ENCODE measurements around the gene ZDHHC14.

DNA sequence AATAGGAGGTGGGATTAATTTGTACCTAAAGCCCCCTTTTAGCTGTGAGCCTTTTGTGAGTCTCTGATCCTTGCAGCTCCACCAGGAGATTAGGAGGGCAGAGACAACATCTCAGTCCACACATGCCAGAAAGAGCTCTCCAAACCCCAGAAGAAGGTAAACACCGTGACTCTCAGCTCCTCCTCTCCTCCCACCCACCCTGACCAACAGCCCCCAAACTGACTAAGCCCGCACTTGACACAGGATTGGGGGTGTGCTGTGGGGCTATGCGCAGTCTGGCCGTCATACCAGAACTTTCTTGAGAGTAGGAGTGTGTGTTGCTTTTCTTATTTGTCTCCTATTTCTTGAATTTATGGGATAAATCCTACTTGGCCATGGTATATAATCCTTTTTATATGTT lies 277.3 kb downstream of the ZDHHC14 start:
- TF ChIP-seq POLR2A (IDR thresholded peaks at IDR 0.05) (no peak), POLR2AphosphoS5 (IDR thresholded peaks at IDR 0.05) (no peak)
- TF ChIP-seq, protein P1, sequence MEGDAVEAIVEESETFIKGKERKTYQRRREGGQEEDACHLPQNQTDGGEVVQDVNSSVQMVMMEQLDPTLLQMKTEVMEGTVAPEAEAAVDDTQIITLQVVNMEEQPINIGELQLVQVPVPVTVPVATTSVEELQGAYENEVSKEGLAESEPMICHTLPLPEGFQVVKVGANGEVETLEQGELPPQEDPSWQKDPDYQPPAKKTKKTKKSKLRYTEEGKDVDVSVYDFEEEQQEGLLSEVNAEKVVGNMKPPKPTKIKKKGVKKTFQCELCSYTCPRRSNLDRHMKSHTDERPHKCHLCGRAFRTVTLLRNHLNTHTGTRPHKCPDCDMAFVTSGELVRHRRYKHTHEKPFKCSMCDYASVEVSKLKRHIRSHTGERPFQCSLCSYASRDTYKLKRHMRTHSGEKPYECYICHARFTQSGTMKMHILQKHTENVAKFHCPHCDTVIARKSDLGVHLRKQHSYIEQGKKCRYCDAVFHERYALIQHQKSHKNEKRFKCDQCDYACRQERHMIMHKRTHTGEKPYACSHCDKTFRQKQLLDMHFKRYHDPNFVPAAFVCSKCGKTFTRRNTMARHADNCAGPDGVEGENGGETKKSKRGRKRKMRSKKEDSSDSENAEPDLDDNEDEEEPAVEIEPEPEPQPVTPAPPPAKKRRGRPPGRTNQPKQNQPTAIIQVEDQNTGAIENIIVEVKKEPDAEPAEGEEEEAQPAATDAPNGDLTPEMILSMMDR (IDR thresholded peaks at IDR 0.05) = no peak

Data from prostate gland (tissue), 2 donors.